Stimulated activated CD8-positive, alpha-beta memory T cell treated with anti-CD3 and anti-CD28 coated beads, Interleukin-4, amount 100 ng/mL, for 1 hour (primary cell): ENCODE data around the gene TRPV6.

ENCODE experiments used
- DNase-seq, 2 donors: peaks; one replicate each; pipeline ENCODE4 v3.0.0-alpha.2; 2020; ENCODE audit warnings: low read depth in 2 of 2, low spot score in 1 of 2

TRPV6 gene

GRCh38 chr7:142886866-142887265 is 1.3 kb upstream of the TRPV6 start:
- DNase-seq = no peak

- DNase-seq = no peak
These were observed 1.3 kb downstream of the TRPV6 start for GRCh38 chr7:142884286-142884640.

GRCh38 chr7:142883571-142884285 is 1.8 kb downstream of the TRPV6 start:
- no peak for DNase-seq

GRCh38 chr7:142883145-142883544 is 2.4 kb downstream of the TRPV6 start:
- DNase-seq = no peak

- DNase-seq = no peak
These were observed 3.2 kb downstream of the TRPV6 start for GRCh38 chr7:142882338-142882678.

GRCh38 chr7:142881586-142882337 is 3.8 kb downstream of the TRPV6 start:
- no peak for DNase-seq

GRCh38 chr7:142880876-142881505 is 4.6 kb downstream of the TRPV6 start:
- DNase-seq = no peak

GRCh38 chr7:142879060-142879459 is 6.5 kb downstream of the TRPV6 start:
- DNase-seq = no peak

GRCh38 chr7:142878315-142878714 is 7.2 kb downstream of the TRPV6 start:
- DNase-seq = no peak

- DNase-seq = no peak
These were observed 8.3 kb downstream of the TRPV6 start for GRCh38 chr7:142876991-142877910.

- no peak for DNase-seq
These were observed 9.1 kb downstream of the TRPV6 start for GRCh38 chr7:142876236-142876960.

- DNase-seq = no peak
These were observed 10.1 kb downstream of the TRPV6 start for GRCh38 chr7:142875456-142875855.

- DNase-seq = no peak
These were observed 10.7 kb downstream of the TRPV6 start for GRCh38 chr7:142874837-142875236.

- no peak for DNase-seq
These were observed 11.1 kb downstream of the TRPV6 start for GRCh38 chr7:142874409-142874808.

GRCh38 chr7:142873871-142874270 is 11.7 kb downstream of the TRPV6 start:
- no peak for DNase-seq

- DNase-seq = no peak
These were observed 12.2 kb downstream of the TRPV6 start for GRCh38 chr7:142873281-142873784.

GRCh38 chr7:142872106-142872675 is 13.4 kb downstream of the TRPV6 start:
- DNase-seq = no peak

- no peak for DNase-seq
These were observed 14.1 kb downstream of the TRPV6 start for GRCh38 chr7:142871260-142872105.

GRCh38 chr7:142870566-142871259 is 14.8 kb downstream of the TRPV6 start:
- DNase-seq = no peak
